ENCODE data around the gene ZMYM2. TPM values are rescaled to one million over a fixed set of nuclear protein-coding genes. Genes with fewer than 3 reads are reported as not detected.

Gene ZMYM2
- total and polyA plus RNA-seq, 2 donors (not counting 1 experiment from before 2014, with no cell fraction given) = 37.3 to 63.4 TPM

GRCh38 chr13:20114066-20114610, 155.6 kb downstream of the ZMYM2 start:
- Histone ChIP-seq H3K4me3 (replicated peaks in 1 of 4; ENCODE audit: control extremely low read depth in 1 of 4, insufficient read depth in 1 of 4, low read depth in 3 of 4, low read length in 4 of 4) (no peak overlapping the region), H3K4me2 (ENCODE audit: extremely low read depth, insufficient read depth, low read length) (no peak overlapping the region), H3K79me2 (ENCODE audit: control insufficient read depth, insufficient read depth, low read length) (no peaks in the 10 kb centered on the region), H2AFZ (ENCODE audit: low read length) (no peak overlapping the region), H3K36me3 (ENCODE audit: control insufficient read depth, insufficient read depth, low read length) (no peaks in the 10 kb centered on the region), H4K20me1 (ENCODE audit: control insufficient read depth, extremely low read depth, insufficient read depth, low read length) (no peaks in the 10 kb centered on the region), H3K4me1 (ENCODE audit: control insufficient read depth, extremely low read depth, insufficient read depth, low read length) (no peaks in the 10 kb centered on the region), H3K27me3 (ENCODE audit: control insufficient read depth, insufficient read depth, low read length) (no peaks in the 10 kb centered on the region), H3K27ac (ENCODE audit: insufficient read depth, low read length) (no peak overlapping the region), H3K9ac (ENCODE audit: insufficient read depth, low read length) (no peak overlapping the region), H3K9me3 (ENCODE audit: control insufficient read depth, insufficient read depth, low read depth, low read length) (no peaks in the 10 kb centered on the region)
- no peak for DNase-seq (ENCODE audit: low read depth in 2 of 2)
- TF ChIP-seq EZH2 (IDR thresholded peaks at IDR 0.05; ENCODE audit: low read length, missing control alignments) (no peak), CTCF (conservative IDR thresholded peaks at IDR 0.05 in 1 of 2, IDR thresholded peaks at IDR 0.05 in 1 of 2; ENCODE audit: low read depth in 1 of 2, low read length in 2 of 2) (no peak)

- H4K20me1 ChIP-seq (ENCODE audit: control insufficient read depth, extremely low read depth, insufficient read depth, low read length) = no peaks in the 10 kb centered on the region
- H3K27ac ChIP-seq (ENCODE audit: insufficient read depth, low read length) = no peak overlapping the region
Observed at GRCh38 chr13:20116213-20116612, 157.7 kb downstream of the ZMYM2 start.

More at GRCh38 chr13:20116213-20116612, 157.7 kb downstream of the ZMYM2 start:
- Histone ChIP-seq H3K9me3 (ENCODE audit: control insufficient read depth, insufficient read depth, low read depth, low read length) (no peaks in the 10 kb centered on the region), H3K4me3 (replicated peaks in 1 of 4; ENCODE audit: control extremely low read depth in 1 of 4, insufficient read depth in 1 of 4, low read depth in 3 of 4, low read length in 4 of 4) (no peak overlapping the region), H3K27me3 (ENCODE audit: control insufficient read depth, insufficient read depth, low read length) (no peaks in the 10 kb centered on the region), H3K4me2 (ENCODE audit: extremely low read depth, insufficient read depth, low read length) (no peak overlapping the region), H3K4me1 (ENCODE audit: control insufficient read depth, extremely low read depth, insufficient read depth, low read length) (peaks cover 2% of the 10 kb centered on the region), H3K36me3 (ENCODE audit: control insufficient read depth, insufficient read depth, low read length) (no peaks in the 10 kb centered on the region), H2AFZ (ENCODE audit: low read length) (no peak overlapping the region), H3K79me2 (ENCODE audit: control insufficient read depth, insufficient read depth, low read length) (no peaks in the 10 kb centered on the region), H3K9ac (ENCODE audit: insufficient read depth, low read length) (no peak overlapping the region)
- DNase-seq (ENCODE audit: low read depth in 2 of 2) = no peak
- TF ChIP-seq CTCF (conservative IDR thresholded peaks at IDR 0.05 in 1 of 2, IDR thresholded peaks at IDR 0.05 in 1 of 2; ENCODE audit: low read depth in 1 of 2, low read length in 2 of 2) = no peak
- TF ChIP-seq EZH2 (IDR thresholded peaks at IDR 0.05; ENCODE audit: low read length, missing control alignments) = no peak

Data from fibroblast of lung (primary cell).